ENCODE measurements around the gene PHC2. TPM values are rescaled to one million over a fixed set of nuclear protein-coding genes. Genes with fewer than 3 reads are reported as not detected.
A peak's percentile ranks its signal among the peaks of the same experiment; 100 is the strongest.

The PHC2 gene
- total and polyA plus RNA-seq, 2 of the 13 experiments (the other 11 are each of a cell fraction or from before 2014, with no cell fraction given): 52.5 to 84.9 TPM

DNA sequence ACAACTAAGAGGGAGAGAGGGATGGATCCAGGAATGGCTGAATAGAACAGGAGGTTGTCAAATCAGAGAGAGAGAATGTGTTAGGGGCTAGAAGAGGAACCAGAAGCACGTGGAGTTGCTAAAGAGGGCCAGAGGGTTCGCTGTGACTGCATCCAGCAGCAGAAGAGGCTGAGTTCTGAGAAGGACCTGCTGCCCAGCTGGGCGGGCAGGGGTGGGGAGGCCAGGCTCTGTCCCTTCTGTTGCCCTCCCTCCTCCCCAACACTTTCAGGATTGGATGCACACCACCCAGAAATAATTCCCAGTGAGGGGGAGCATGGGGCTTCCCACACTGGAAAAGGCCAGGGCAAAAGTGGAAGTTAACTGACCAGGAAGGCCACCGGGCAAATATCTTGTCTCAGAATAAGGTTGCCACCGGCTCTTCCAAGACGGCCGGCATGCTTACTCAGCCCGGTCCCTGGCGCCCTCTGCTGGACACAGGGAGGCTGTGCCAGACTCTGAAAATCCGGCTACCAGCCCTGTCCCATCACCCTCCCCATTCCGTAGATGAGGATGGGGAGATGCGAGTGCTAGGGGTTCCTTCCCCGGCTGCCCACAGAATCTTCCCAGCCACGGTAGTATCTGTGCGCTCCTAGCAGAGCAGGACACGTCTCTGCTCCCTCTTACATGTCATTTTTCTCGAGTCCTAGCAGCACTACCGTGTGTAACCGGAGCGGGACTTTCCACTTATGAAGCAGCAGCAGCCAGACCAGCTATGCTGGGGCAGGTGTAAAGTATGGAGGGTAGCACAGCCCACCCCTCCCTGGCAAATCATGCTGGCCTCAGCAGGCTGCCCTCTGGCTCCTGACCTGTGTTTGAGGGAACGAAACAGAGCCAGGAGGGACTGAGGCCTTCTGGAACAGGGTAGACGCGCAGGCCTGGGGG lies 63.1 kb downstream of the PHC2 start (continued):
- TF ChIP-seq TFE3 (CRISPR knock-in tag; IDR thresholded peaks at IDR 0.05) (no peak), NFATC3 (CRISPR knock-in tag; IDR thresholded peaks at IDR 0.05) (no peak), TEAD3 (CRISPR knock-in tag; optimal IDR thresholded peaks at IDR 0.05; ENCODE audit: borderline replicate concordance) (peak; percentile 10), ZBED4 (CRISPR knock-in tag; IDR thresholded peaks at IDR 0.05; ENCODE audit: borderline replicate concordance) (no peak), NFIB (CRISPR knock-in tag; IDR thresholded peaks at IDR 0.05; ENCODE audit: borderline replicate concordance) (no peak), TOPORS (CRISPR knock-in tag; IDR thresholded peaks at IDR 0.05) (no peak), AGO2 (optimal IDR thresholded peaks at IDR 0.05; ENCODE audit: low read depth, low read length) (no peak), ATF7 (IDR thresholded peaks at IDR 0.05) (no peak), ATF7 (CRISPR knock-in tag; IDR thresholded peaks at IDR 0.05) (no peak), PAX8 (CRISPR knock-in tag; IDR thresholded peaks at IDR 0.05; ENCODE audit: borderline replicate concordance) (no peak), IRF9 (CRISPR knock-in tag; IDR thresholded peaks at IDR 0.05; ENCODE audit: borderline replicate concordance) (no peak), SRSF4 (IDR thresholded peaks at IDR 0.05; ENCODE audit: low read depth, low read length, poor library complexity, severe bottlenecking) (no peak), ZFP91 (CRISPR knock-in tag; IDR thresholded peaks at IDR 0.05; ENCODE audit: borderline replicate concordance) (no peak), GZF1 (CRISPR knock-in tag; IDR thresholded peaks at IDR 0.05) (no peak)
- TF ChIP-seq, protein P1, sequence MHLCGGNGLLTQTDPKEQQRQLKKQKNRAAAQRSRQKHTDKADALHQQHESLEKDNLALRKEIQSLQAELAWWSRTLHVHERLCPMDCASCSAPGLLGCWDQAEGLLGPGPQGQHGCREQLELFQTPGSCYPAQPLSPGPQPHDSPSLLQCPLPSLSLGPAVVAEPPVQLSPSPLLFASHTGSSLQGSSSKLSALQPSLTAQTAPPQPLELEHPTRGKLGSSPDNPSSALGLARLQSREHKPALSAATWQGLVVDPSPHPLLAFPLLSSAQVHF (CRISPR knock-in tag; IDR thresholded peaks at IDR 0.05): no peak
- TF ChIP-seq, protein P2, sequence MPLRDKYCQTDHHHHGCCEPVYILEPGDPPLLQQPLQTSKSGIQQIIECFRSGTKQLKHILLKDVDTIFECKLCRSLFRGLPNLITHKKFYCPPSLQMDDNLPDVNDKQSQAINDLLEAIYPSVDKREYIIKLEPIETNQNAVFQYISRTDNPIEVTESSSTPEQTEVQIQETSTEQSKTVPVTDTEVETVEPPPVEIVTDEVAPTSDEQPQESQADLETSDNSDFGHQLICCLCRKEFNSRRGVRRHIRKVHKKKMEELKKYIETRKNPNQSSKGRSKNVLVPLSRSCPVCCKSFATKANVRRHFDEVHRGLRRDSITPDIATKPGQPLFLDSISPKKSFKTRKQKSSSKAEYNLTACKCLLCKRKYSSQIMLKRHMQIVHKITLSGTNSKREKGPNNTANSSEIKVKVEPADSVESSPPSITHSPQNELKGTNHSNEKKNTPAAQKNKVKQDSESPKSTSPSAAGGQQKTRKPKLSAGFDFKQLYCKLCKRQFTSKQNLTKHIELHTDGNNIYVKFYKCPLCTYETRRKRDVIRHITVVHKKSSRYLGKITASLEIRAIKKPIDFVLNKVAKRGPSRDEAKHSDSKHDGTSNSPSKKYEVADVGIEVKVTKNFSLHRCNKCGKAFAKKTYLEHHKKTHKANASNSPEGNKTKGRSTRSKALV (CRISPR knock-in tag; IDR thresholded peaks at IDR 0.05): no peak

All from HepG2 (cell line).